Measurements from ENCODE around the gene ACTL8. TPM values are rescaled to one million over a fixed set of nuclear protein-coding genes. Genes with fewer than 3 reads are reported as not detected.

Gene ACTL8
- total RNA-seq, 1 experiment from 2014 or later, result not detected

GRCh38 chr1:17834561-17835100 is 79.5 kb downstream of the ACTL8 start:
- no TSS peak for BruUV-seq (replicated peaks)
- TF ChIP-seq CTCF (IDR thresholded peaks at IDR 0.05; ENCODE audit: unreplicated experiment), result no peak
- CTCF ChIA-PET, result no interaction called here
- Mint-ChIP-seq H3K4me3 (ENCODE audit: low read depth, unreplicated experiment) (no peak overlapping the region), H3K36me3 (ENCODE audit: insufficient read depth, unreplicated experiment) (no peaks in the 10 kb centered on the region), H3K27ac (ENCODE audit: unreplicated experiment) (no peak overlapping the region), H3K4me1 (ENCODE audit: low read depth, unreplicated experiment) (no peaks in the 10 kb centered on the region), H3K27me3 (ENCODE audit: unreplicated experiment) (peaks cover 91% of the 10 kb centered on the region), H3K9me3 (ENCODE audit: low read depth, unreplicated experiment) (no peaks in the 10 kb centered on the region)
- intact Hi-C loops (cut with micrococcal nuclease; ENCODE audit: unreplicated experiment), result no loop called here
- no peak for DNase-seq

GRCh38 chr1:17837233-17838030 is 82.3 kb downstream of the ACTL8 start:
- BruUV-seq (replicated peaks), result no TSS peak
- Mint-ChIP-seq H3K4me3 (ENCODE audit: low read depth, unreplicated experiment) (no peak overlapping the region), H3K9me3 (ENCODE audit: low read depth, unreplicated experiment) (no peaks in the 10 kb centered on the region), H3K4me1 (ENCODE audit: low read depth, unreplicated experiment) (no peaks in the 10 kb centered on the region), H3K27ac (ENCODE audit: unreplicated experiment) (no peak overlapping the region), H3K36me3 (ENCODE audit: insufficient read depth, unreplicated experiment) (no peaks in the 10 kb centered on the region), H3K27me3 (ENCODE audit: unreplicated experiment) (peaks cover 91% of the 10 kb centered on the region)
- no peak for DNase-seq
- CTCF ChIA-PET, result no interaction called here
- TF ChIP-seq CTCF (IDR thresholded peaks at IDR 0.05; ENCODE audit: unreplicated experiment), result no peak
- intact Hi-C loops (cut with micrococcal nuclease; ENCODE audit: unreplicated experiment), result no loop called here

- intact Hi-C loops (cut with micrococcal nuclease; ENCODE audit: unreplicated experiment), result no loop called here
- Mint-ChIP-seq H3K36me3 (ENCODE audit: insufficient read depth, unreplicated experiment) (no peaks in the 10 kb centered on the region), H3K27ac (ENCODE audit: unreplicated experiment) (no peak overlapping the region), H3K9me3 (ENCODE audit: low read depth, unreplicated experiment) (no peaks in the 10 kb centered on the region), H3K27me3 (ENCODE audit: unreplicated experiment) (peaks cover 91% of the 10 kb centered on the region), H3K4me3 (ENCODE audit: low read depth, unreplicated experiment) (no peak overlapping the region), H3K4me1 (ENCODE audit: low read depth, unreplicated experiment) (no peaks in the 10 kb centered on the region)
- no TSS peak for BruUV-seq (replicated peaks)
- CTCF ChIA-PET, result no interaction called here
- no peak for TF ChIP-seq CTCF (IDR thresholded peaks at IDR 0.05; ENCODE audit: unreplicated experiment)
- no peak for DNase-seq
Measured at GRCh38 chr1:17839641-17840196, 84.6 kb downstream of the ACTL8 start.

- H3K27me3 Mint-ChIP-seq (ENCODE audit: unreplicated experiment), result peaks cover 91% of the 10 kb centered on the region
Measured at GRCh38 chr1:17841944-17842343, 86.8 kb downstream of the ACTL8 start.

More at GRCh38 chr1:17841944-17842343, 86.8 kb downstream of the ACTL8 start:
- intact Hi-C loops (cut with micrococcal nuclease; ENCODE audit: unreplicated experiment), result no loop called here
- TF ChIP-seq CTCF (IDR thresholded peaks at IDR 0.05; ENCODE audit: unreplicated experiment), result no peak
- Mint-ChIP-seq H3K9me3 (ENCODE audit: low read depth, unreplicated experiment) (no peaks in the 10 kb centered on the region), H3K4me3 (ENCODE audit: low read depth, unreplicated experiment) (no peak overlapping the region), H3K36me3 (ENCODE audit: insufficient read depth, unreplicated experiment) (no peaks in the 10 kb centered on the region), H3K4me1 (ENCODE audit: low read depth, unreplicated experiment) (no peaks in the 10 kb centered on the region), H3K27ac (ENCODE audit: unreplicated experiment) (no peak overlapping the region)
- CTCF ChIA-PET, result no interaction called here
- BruUV-seq (replicated peaks), result no TSS peak
- DNase-seq, result no peak
